H9 (cell line): ENCODE measurements around the gene PNMA6A. TPM values are rescaled to one million over a fixed set of nuclear protein-coding genes. Genes with fewer than 3 reads are reported as not detected.

Experiments used
- DNase-seq: peaks from one replicate; pipeline ENCODE4 v3.0.0-alpha.2; 2017
- H2AFZ ChIP-seq: one replicate; pipeline ENCODE4 v1.6.1; 2013; ENCODE audit warnings: mild to moderate bottlenecking, low read length, control low read depth, moderate library complexity
- H2AK5ac ChIP-seq: 2 replicates; pipeline ENCODE4 v1.6.1; 2013; ENCODE audit warnings: low read length, control low read depth, mixed read lengths; ENCODE audit not compliant: insufficient read length
- H2BK120ac ChIP-seq: one replicate; pipeline ENCODE4 v1.6.1; 2013; ENCODE audit warnings: low read depth, mild to moderate bottlenecking, low read length, control low read depth, inconsistent platforms; ENCODE audit not compliant: poor library complexity, severe bottlenecking
- H2BK12ac ChIP-seq: 2 replicates; pipeline ENCODE4 v1.6.1; 2013; ENCODE audit warnings: low read length, control low read depth, mixed read lengths, low read depth; ENCODE audit not compliant: insufficient read length
- H2BK15ac ChIP-seq: 2 replicates; pipeline ENCODE4 v1.6.1; 2013; ENCODE audit warnings: low read depth, low read length, control low read depth
- H2BK20ac ChIP-seq: one replicate; pipeline ENCODE4 v1.6.1; 2013; ENCODE audit warnings: low read depth, mild to moderate bottlenecking, low read length, control low read depth, inconsistent platforms; ENCODE audit not compliant: poor library complexity, severe bottlenecking
- H2BK5ac ChIP-seq: 2 replicates; pipeline ENCODE4 v1.6.1; 2013; ENCODE audit warnings: low read length, control low read depth, mixed read lengths; ENCODE audit not compliant: insufficient read length
- H3K14ac ChIP-seq: 2 replicates; pipeline ENCODE4 v1.6.1; 2013; ENCODE audit warnings: low read length, control low read depth; ENCODE audit not compliant: insufficient read depth
- H3K18ac ChIP-seq: 2 replicates; pipeline ENCODE4 v1.6.1; 2013; ENCODE audit warnings: low read depth, mild to moderate bottlenecking, mixed read lengths, low read length, control low read depth; ENCODE audit not compliant: insufficient read length
- H3K23ac ChIP-seq: 2 replicates; pipeline ENCODE4 v1.6.1; 2013; ENCODE audit warnings: low read length, control low read depth, mixed read lengths, low read depth; ENCODE audit not compliant: insufficient read length
- H3K23me2 ChIP-seq: 2 replicates; pipeline ENCODE4 v1.6.1; 2013; ENCODE audit warnings: low read depth, mild to moderate bottlenecking, mixed read lengths, low read length, control low read depth; ENCODE audit not compliant: insufficient read length, poor library complexity, severe bottlenecking
- H3K27ac ChIP-seq: 2 replicates; pipeline ENCODE4 v1.5.1; 2013; ENCODE audit warnings: low read length, control low read depth, mixed read lengths, low read depth; ENCODE audit not compliant: insufficient read length
- H3K27me3 ChIP-seq: 2 replicates; pipeline ENCODE4 v1.6.1; 2013; ENCODE audit warnings: low read length, control low read depth, inconsistent platforms; ENCODE audit not compliant: insufficient read depth
- H3K4ac ChIP-seq: 2 replicates; pipeline ENCODE4 v1.6.1; 2013; ENCODE audit warnings: low read depth, mild to moderate bottlenecking, control low read depth, inconsistent platforms, low read length, moderate library complexity
- H3K4me1 ChIP-seq: 2 replicates; pipeline ENCODE4 v1.6.1; 2013; ENCODE audit warnings: low read length, control low read depth, inconsistent platforms; ENCODE audit not compliant: insufficient read depth
- H3K4me2 ChIP-seq: 2 replicates; pipeline ENCODE4 v1.6.1; 2013; ENCODE audit warnings: low read length, control low read depth, mixed read lengths; ENCODE audit not compliant: insufficient read length, insufficient read depth
- H3K56ac ChIP-seq: 2 replicates; pipeline ENCODE4 v1.6.1; 2013; ENCODE audit warnings: low read depth, mild to moderate bottlenecking, mixed read lengths, low read length, control low read depth; ENCODE audit not compliant: insufficient read length
- H3K79me1 ChIP-seq: 2 replicates; pipeline ENCODE4 v1.6.1; 2013; ENCODE audit warnings: low read depth, mild to moderate bottlenecking, moderate library complexity, low read length, control low read depth, inconsistent platforms; ENCODE audit not compliant: insufficient read depth, poor library complexity, severe bottlenecking
- H3K79me2 ChIP-seq: 2 replicates; pipeline ENCODE4 v1.6.1; 2013; ENCODE audit warnings: low read length, control low read depth, inconsistent platforms; ENCODE audit not compliant: insufficient read depth
- H3K9ac ChIP-seq: 2 replicates; pipeline ENCODE4 v1.6.1; 2013; ENCODE audit warnings: low read length, control low read depth, mixed read lengths; ENCODE audit not compliant: insufficient read length; ENCODE audit errors: extremely low read depth
- H3K9me3 ChIP-seq: one replicate; pipeline ENCODE4 v1.6.1; 2013; ENCODE audit warnings: low read depth, low read length, inconsistent platforms; ENCODE audit not compliant: control insufficient read depth
- H3T11ph ChIP-seq: one replicate; pipeline ENCODE4 v1.6.1; 2013; ENCODE audit warnings: mild to moderate bottlenecking, low read length, control low read depth, inconsistent platforms
- H4K20me1 ChIP-seq: one replicate; pipeline ENCODE4 v1.6.1; 2013; ENCODE audit not compliant: control insufficient read depth, insufficient read length, insufficient read depth
- H4K5ac ChIP-seq: 2 replicates; pipeline ENCODE4 v1.6.1; 2013; ENCODE audit warnings: low read depth, mild to moderate bottlenecking, mixed read lengths, low read length, control low read depth; ENCODE audit not compliant: insufficient read length
- H4K8ac ChIP-seq: replicated peaks from 2 replicates; pipeline ENCODE4 v1.6.1; 2013; ENCODE audit warnings: low read length, control low read depth, mixed read lengths, low read depth; ENCODE audit not compliant: insufficient read length
- H4K91ac ChIP-seq: 2 replicates; pipeline ENCODE4 v1.6.1; 2013; ENCODE audit warnings: low read depth, mild to moderate bottlenecking, moderate library complexity, mixed read lengths, low read length, control low read depth; ENCODE audit not compliant: insufficient read length
- H3K27ac Mint-ChIP-seq, 3 experiments: 2 replicates in 2 of 3; 3 replicates in 1 of 3; pipeline ENCODE4 v1.8.0; 2020 to 2021; ENCODE audit warnings: mixed read lengths in 3 of 3, mild to moderate bottlenecking in 1 of 3, moderate library complexity in 1 of 3
- H3K27me3 Mint-ChIP-seq: 2 replicates; pipeline ENCODE4 v1.8.0; 2021; ENCODE audit warnings: low read depth, mild to moderate bottlenecking, moderate library complexity, mixed read lengths
- H3K36me3 Mint-ChIP-seq, 3 experiments: 2 replicates in 2 of 3; 3 replicates in 1 of 3; pipeline ENCODE4 v1.8.0; 2020 to 2021; ENCODE audit warnings: low read depth in 3 of 3, mixed read lengths in 3 of 3; ENCODE audit not compliant: insufficient read depth in 1 of 3
- H3K4me1 Mint-ChIP-seq, 2 experiments: 2 replicates each; pipeline ENCODE4 v1.8.0; 2020; ENCODE audit warnings: mixed read lengths in 2 of 2
- H3K4me3 Mint-ChIP-seq, 2 experiments: 2 replicates in 1 of 2; 3 replicates in 1 of 2; pipeline ENCODE4 v1.8.0; 2020 to 2021; ENCODE audit warnings: mild to moderate bottlenecking in 2 of 2, mixed read lengths in 2 of 2, moderate library complexity in 1 of 2
- H3K9me3 Mint-ChIP-seq, 2 experiments: 2 replicates in 1 of 2; 3 replicates in 1 of 2; pipeline ENCODE4 v1.8.0; 2020; ENCODE audit warnings: mild to moderate bottlenecking in 2 of 2, mixed read lengths in 2 of 2, moderate library complexity in 1 of 2
- WGBS: extraction: QIAGEN DNeasy Blood & Tissue Kit; methylation state at CpG from one replicate; pipeline ENCODE4 v1.1.7; 2013; ENCODE audit warnings: missing lambda C conversion rate, low lambda C conversion rate, mixed read lengths; ENCODE audit not compliant: insufficient read length; ENCODE audit errors: extremely low coverage; 5-methylcytosine and 5-hydroxymethylcytosine counted together
- total RNA-seq: library from RNA; stranded (reverse); gene quantifications from 2 replicates; pipeline ENCODE4 v1.2.1, GENCODE V29; 2021
- TF ChIP-seq, protein P1 (sequence below): fragments of 200-600 bp; sonication (generic); conservative IDR thresholded peaks from 3 replicates; pipeline ENCODE4 v1.8.0; 2021; ENCODE audit warnings: antibody characterized with exemption, mild to moderate bottlenecking

Gene PNMA6A
- total RNA-seq, 1 experiment from 2014 or later: 7.7 TPM

- no peak within 1 kb of the TSS for H3K23ac ChIP-seq
- H3K27ac ChIP-seq: no peak within 1 kb of the TSS
- Mint-ChIP-seq H3K4me3 (peak within 1 kb of the TSS; percentile 53 to 69), H3K27ac (no peak within 1 kb of the TSS), H3K9me3 (peaks cover 54 to 62% of the 10 kb centered on the region in 2 experiments), H3K27me3 (peaks cover 44% of the 10 kb centered on the region), H3K36me3 (peaks cover 0 to 13% (median 3%) of the 10 kb centered on the region in 3 experiments; a peak in 4 of 7 replicates), H3K4me1 (peaks cover 3 to 4% of the 10 kb centered on the region in 2 experiments)
- H2BK120ac ChIP-seq: no peak within 1 kb of the TSS
- no peak within 1 kb of the TSS for H2AFZ ChIP-seq
- no peaks in the 10 kb centered on the region for H3K23me2 ChIP-seq
- no peak within 1 kb of the TSS for H4K91ac ChIP-seq
- H3K4me1 ChIP-seq: no peaks in the 10 kb centered on the region
- H2AK5ac ChIP-seq: no peak within 1 kb of the TSS
- H3K27me3 ChIP-seq: no peaks in the 10 kb centered on the region; the same call in 1 of the 2 replicates
- H4K8ac ChIP-seq: no peak within 1 kb of the TSS
- peak; percentile 35 for DNase-seq
- peaks cover 33% of the 10 kb centered on the region for H3K9me3 ChIP-seq
- H3K79me1 ChIP-seq: no peaks in the 10 kb centered on the region
- TF ChIP-seq, protein P1, sequence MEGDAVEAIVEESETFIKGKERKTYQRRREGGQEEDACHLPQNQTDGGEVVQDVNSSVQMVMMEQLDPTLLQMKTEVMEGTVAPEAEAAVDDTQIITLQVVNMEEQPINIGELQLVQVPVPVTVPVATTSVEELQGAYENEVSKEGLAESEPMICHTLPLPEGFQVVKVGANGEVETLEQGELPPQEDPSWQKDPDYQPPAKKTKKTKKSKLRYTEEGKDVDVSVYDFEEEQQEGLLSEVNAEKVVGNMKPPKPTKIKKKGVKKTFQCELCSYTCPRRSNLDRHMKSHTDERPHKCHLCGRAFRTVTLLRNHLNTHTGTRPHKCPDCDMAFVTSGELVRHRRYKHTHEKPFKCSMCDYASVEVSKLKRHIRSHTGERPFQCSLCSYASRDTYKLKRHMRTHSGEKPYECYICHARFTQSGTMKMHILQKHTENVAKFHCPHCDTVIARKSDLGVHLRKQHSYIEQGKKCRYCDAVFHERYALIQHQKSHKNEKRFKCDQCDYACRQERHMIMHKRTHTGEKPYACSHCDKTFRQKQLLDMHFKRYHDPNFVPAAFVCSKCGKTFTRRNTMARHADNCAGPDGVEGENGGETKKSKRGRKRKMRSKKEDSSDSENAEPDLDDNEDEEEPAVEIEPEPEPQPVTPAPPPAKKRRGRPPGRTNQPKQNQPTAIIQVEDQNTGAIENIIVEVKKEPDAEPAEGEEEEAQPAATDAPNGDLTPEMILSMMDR: no peak
- H4K5ac ChIP-seq: no peak within 1 kb of the TSS
- no CpG with 5 or more reads among the region's 80 CpGs for WGBS
- no peak within 1 kb of the TSS for H3K18ac ChIP-seq
- no peak within 1 kb of the TSS for H3K56ac ChIP-seq
- no peak within 1 kb of the TSS for H3K9ac ChIP-seq
- H3K14ac ChIP-seq: no peak within 1 kb of the TSS
- no peak within 1 kb of the TSS for H2BK15ac ChIP-seq
- no peak within 1 kb of the TSS for H2BK12ac ChIP-seq
- no peak within 1 kb of the TSS for H3T11ph ChIP-seq
- no peak within 1 kb of the TSS for H2BK5ac ChIP-seq
- no peak within 1 kb of the TSS for H3K4ac ChIP-seq
- H3K4me2 ChIP-seq: no peak within 1 kb of the TSS
- H2BK20ac ChIP-seq: no peak within 1 kb of the TSS
- no peaks in the 10 kb centered on the region for H3K79me2 ChIP-seq
- H4K20me1 ChIP-seq: no peaks in the 10 kb centered on the region
These were observed 16.1 kb upstream of the PNMA6A start, which contains the start of gene PNMA3 for GRCh38 chrX:153055871-153056749. Gene PNMA3 (plus strand): TSS chrX:153056470. CDS start chrX:153057056, 586 bp downstream.
